PC-9 (cell line): ENCODE data around the gene MOSPD2. TPM values are rescaled to one million over a fixed set of nuclear protein-coding genes. Genes with fewer than 3 reads are reported as not detected.

ENCODE experiments used
- BruUV-seq: library from RNA; stranded (reverse); fragments of 400-500 nt; replicated peaks from 2 replicates; lab custom pipeline; 2021; lab: Mats Ljungman, UMichigan
- CTCF ChIA-PET: fragments of 300-600 bp; sonication (Branson Sonifier 250); formaldehyde crosslinking; loops from one replicate; lab custom pipeline; 2022; ENCODE audit warnings: antibody characterized with exemption; lab: Charles Lee
- POLR2A ChIA-PET: fragments of 300-600 bp; sonication (Branson Sonifier 250); formaldehyde crosslinking; loops from one replicate; lab custom pipeline; 2022; ENCODE audit warnings: antibody characterized with exemption; ENCODE audit not compliant: unreplicated experiment; lab: Charles Lee
- DNase-seq, 2 experiments: peaks; one replicate each; pipeline versions ENCODE4 v3.0.0 to v3.0.0-alpha.2; 2015 to 2022; ENCODE audit warnings: mixed read lengths in 1 of 2
- H2AFZ ChIP-seq: fragments of 200-600 bp; sonication (generic); 2 replicates; pipeline ENCODE4 v1.8.1; 2017; ENCODE audit warnings: antibody characterized with exemption
- H3F3A ChIP-seq: fragments of 200-600 bp; sonication (generic); 2 replicates; pipeline ENCODE4 v1.8.1; 2017; ENCODE audit warnings: antibody characterized with exemption, mild to moderate bottlenecking, low read depth; ENCODE audit not compliant: insufficient read depth
- H3K27ac ChIP-seq: fragments of 200-600 bp; sonication (generic); 2 replicates; pipeline ENCODE4 v1.6.1; 2016; ENCODE audit warnings: mixed run types
- H3K27me3 ChIP-seq: fragments of 200-600 bp; sonication (generic); 2 replicates; pipeline ENCODE4 v1.6.1; 2016; ENCODE audit warnings: low read depth, mixed run types; ENCODE audit not compliant: insufficient read depth
- H3K36me3 ChIP-seq: fragments of 200-600 bp; sonication (generic); 2 replicates; pipeline ENCODE4 v1.6.1; 2016; ENCODE audit warnings: low read depth, mixed run types
- H3K4me1 ChIP-seq: fragments of 200-600 bp; sonication (generic); replicated peaks from 2 replicates; pipeline ENCODE4 v1.6.1; 2016; ENCODE audit warnings: mixed run types; ENCODE audit not compliant: insufficient read depth
- H3K4me2 ChIP-seq: fragments of 200-600 bp; sonication (generic); 2 replicates; pipeline ENCODE4 v1.6.1; 2017; ENCODE audit warnings: mixed run types
- H3K4me3 ChIP-seq: fragments of 200-600 bp; sonication (generic); 2 replicates; pipeline ENCODE4 v1.6.1; 2016; ENCODE audit warnings: mixed run types
- H3K79me2 ChIP-seq: fragments of 200-600 bp; sonication (generic); 2 replicates; pipeline ENCODE4 v1.6.1; 2017; ENCODE audit warnings: low read depth, mixed run types
- H3K9me2 ChIP-seq: fragments of 200-600 bp; sonication (generic); 2 replicates; pipeline ENCODE4 v1.8.1; 2017; ENCODE audit warnings: mild to moderate bottlenecking; ENCODE audit not compliant: insufficient read depth
- H3K9me3 ChIP-seq: fragments of 200-600 bp; sonication (generic); 2 replicates; pipeline ENCODE4 v1.8.1; 2016; ENCODE audit warnings: low read depth; ENCODE audit not compliant: insufficient read depth
- H4K20me1 ChIP-seq: fragments of 200-600 bp; sonication (generic); 2 replicates; pipeline ENCODE4 v1.8.1; 2017; ENCODE audit not compliant: insufficient read depth
- CTCF ChIP-seq: fragments of 200-600 bp; sonication (generic); conservative IDR thresholded peaks from 2 replicates; pipeline ENCODE4 v1.6.1; 2017; ENCODE audit warnings: mixed run types, antibody characterized with exemption, mild to moderate bottlenecking, moderate library complexity
- EZH2 ChIP-seq: fragments of 200-600 bp; sonication (generic); IDR thresholded peaks from 2 replicates; pipeline ENCODE4 v1.8.0; 2017; ENCODE audit warnings: antibody characterized with exemption, low read depth
- intact Hi-C: fragments of 100-400 bp; cut with micrococcal nuclease; formaldehyde crosslinking; loops from one replicate; pipeline ENCODE4 v1.10.0; 2022; ENCODE audit not compliant: unreplicated experiment
- total RNA-seq: library from RNA; stranded (reverse); gene quantifications from 2 replicates; pipeline ENCODE4 v1.2.3, GENCODE V29; 2021

Gene MOSPD2
- total RNA-seq, 1 experiment from 2014 or later = 19.4 TPM

- Histone ChIP-seq H3K4me3 (no peak overlapping the region), H3K9me2 (no peaks in the 10 kb centered on the region), H3K27ac (no peak overlapping the region), H2AFZ (no peak overlapping the region), H3K27me3 (no peaks in the 10 kb centered on the region), H3K9me3 (no peaks in the 10 kb centered on the region), H3K4me2 (no peak overlapping the region), H3F3A (no peaks in the 10 kb centered on the region), H3K4me1 (no peaks in the 10 kb centered on the region), H4K20me1 (no peaks in the 10 kb centered on the region), H3K36me3 (no peaks in the 10 kb centered on the region), H3K79me2 (no peaks in the 10 kb centered on the region)
- no TSS peak for BruUV-seq
- intact Hi-C loops = no loop called here
- ChIA-PET POLR2A (no interaction called here), CTCF (no interaction called here)
- TF ChIP-seq CTCF (no peak), EZH2 (no peak)
- no peak for DNase-seq
These were observed 47.0 kb downstream of the MOSPD2 start for GRCh38 chrX:14920196-14920595.

GRCh38 chrX:14922437-14922836 is 49.2 kb downstream of the MOSPD2 start:
- no peak overlapping the region for H3K4me3 ChIP-seq
- H3K9me2 ChIP-seq = no peaks in the 10 kb centered on the region
- H3K4me2 ChIP-seq = no peak overlapping the region
- no peaks in the 10 kb centered on the region for H4K20me1 ChIP-seq
- no peak overlapping the region for H3K27ac ChIP-seq
- TF ChIP-seq EZH2 (no peak), CTCF (no peak)
- no peaks in the 10 kb centered on the region for H3K79me2 ChIP-seq
- H2AFZ ChIP-seq = no peak overlapping the region
- no peaks in the 10 kb centered on the region for H3K9me3 ChIP-seq
- no peaks in the 10 kb centered on the region for H3F3A ChIP-seq
- no peak for DNase-seq
- POLR2A ChIA-PET = no interaction called here
- BruUV-seq = no TSS peak
- CTCF ChIA-PET = no interaction called here
- H3K27me3 ChIP-seq = no peaks in the 10 kb centered on the region
- no peaks in the 10 kb centered on the region for H3K4me1 ChIP-seq
- intact Hi-C loops = no loop called here
- no peaks in the 10 kb centered on the region for H3K36me3 ChIP-seq

- H3K4me1 ChIP-seq = no peaks in the 10 kb centered on the region
- H3K27ac ChIP-seq = no peak overlapping the region
- H3K27me3 ChIP-seq = no peaks in the 10 kb centered on the region
- H3K9me2 ChIP-seq = no peaks in the 10 kb centered on the region
- intact Hi-C loops = no loop called here
- H3K9me3 ChIP-seq = no peaks in the 10 kb centered on the region
- H3K4me3 ChIP-seq = no peak overlapping the region
- no peaks in the 10 kb centered on the region for H3F3A ChIP-seq
- H2AFZ ChIP-seq = no peak overlapping the region
- H3K36me3 ChIP-seq = no peaks in the 10 kb centered on the region
- no TSS peak for BruUV-seq
- no peak for DNase-seq
- H3K4me2 ChIP-seq = no peak overlapping the region
- no peaks in the 10 kb centered on the region for H3K79me2 ChIP-seq
- ChIA-PET CTCF (no interaction called here), POLR2A (no interaction called here)
- TF ChIP-seq EZH2 (no peak), CTCF (no peak)
- no peaks in the 10 kb centered on the region for H4K20me1 ChIP-seq
These were observed 50.5 kb downstream of the MOSPD2 start for GRCh38 chrX:14923761-14924160.
